ELF-1 (cell line): ENCODE data around the gene EDNRA.

Experiments
- DNase-seq: peaks from one replicate; pipeline ENCODE4 v3.0.0-alpha.2; 2016; ENCODE audit warnings: low read depth, low spot score

The EDNRA gene

DNA sequence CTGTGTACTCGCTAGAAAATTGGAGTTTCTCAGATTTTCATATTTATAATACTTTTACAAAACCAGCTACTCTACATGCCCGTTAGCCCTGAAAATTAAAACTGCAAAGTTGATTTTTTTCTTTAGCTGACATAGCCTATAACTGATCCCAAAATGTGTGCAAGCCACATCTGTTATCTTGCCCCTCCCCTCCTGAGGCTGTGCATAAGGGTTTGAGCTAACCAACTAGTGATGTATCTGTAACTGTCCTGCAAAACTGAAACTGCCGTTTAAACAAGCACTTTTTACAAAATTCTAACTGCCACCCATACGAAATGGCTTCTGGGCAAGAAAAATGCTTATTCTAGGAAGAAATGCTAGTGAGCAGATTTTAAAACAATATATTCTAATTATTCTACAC lies 59.1 kb downstream of the EDNRA start:
- no peak for DNase-seq

DNA sequence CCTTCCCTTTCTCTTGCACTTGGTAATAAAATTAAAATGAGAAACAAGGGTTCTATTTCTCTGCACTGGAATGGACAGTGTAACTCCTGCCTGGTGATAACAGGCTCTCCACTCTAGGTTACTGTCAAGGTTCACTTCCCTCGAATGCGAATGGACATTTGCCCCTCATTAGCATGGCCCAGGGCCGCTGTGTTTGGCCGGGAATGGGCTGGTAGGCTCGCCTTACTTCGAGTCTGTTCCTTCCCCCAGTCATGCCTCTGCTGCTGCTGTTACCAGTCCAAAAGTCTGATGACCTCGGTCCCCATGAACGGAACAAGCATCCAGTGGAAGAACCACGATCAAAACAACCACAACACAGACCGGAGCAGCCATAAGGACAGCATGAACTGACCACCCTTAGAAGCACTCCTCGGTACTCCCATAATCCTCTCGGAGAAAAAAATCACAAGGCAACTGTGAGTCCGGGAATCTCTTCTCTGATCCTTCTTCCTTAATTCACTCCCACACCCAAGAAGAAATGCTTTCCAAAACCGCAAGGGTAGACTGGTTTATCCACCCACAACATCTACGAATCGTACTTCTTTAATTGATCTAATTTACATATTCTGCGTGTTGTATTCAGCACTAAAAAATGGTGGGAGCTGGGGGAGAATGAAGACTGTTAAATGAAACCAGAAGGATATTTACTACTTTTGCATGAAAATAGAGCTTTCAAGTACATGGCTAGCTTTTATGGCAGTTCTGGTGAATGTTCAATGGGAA lies 61.5 kb downstream of the EDNRA start:
- no peak for DNase-seq

DNA sequence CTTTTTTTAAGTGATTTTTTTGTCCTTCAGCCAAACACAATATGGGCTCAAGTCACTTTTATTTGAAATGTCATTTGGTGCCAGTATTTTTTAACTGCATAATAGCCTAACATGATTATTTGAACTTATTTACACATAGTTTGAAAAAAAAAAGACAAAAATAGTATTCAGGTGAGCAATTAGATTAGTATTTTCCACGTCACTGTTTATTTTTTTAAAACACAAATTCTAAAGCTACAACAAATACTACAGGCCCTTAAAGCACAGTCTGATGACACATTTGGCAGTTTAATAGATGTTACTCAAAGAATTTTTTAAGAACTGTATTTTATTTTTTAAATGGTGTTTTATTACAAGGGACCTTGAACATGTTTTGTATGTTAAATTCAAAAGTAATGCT lies 62.1 kb downstream of the EDNRA start:
- DNase-seq, result no peak

DNA sequence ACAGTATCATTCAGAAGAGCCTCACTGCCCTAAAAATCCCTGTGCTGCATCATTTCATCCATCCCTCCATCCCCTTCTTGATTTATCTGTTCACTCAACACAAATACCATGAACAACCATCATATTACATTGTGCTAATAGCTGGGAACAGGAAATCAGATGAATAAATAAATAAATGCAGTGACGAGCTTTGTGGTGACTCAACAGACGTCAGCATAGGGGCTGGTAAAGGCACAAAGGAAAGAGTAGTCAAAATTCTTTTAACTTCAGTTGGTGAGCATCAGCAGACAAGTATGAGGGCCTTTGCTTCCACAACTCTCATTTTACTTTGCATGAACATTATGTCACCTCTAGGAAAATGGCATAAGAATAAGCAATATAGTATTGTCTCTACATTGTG lies 65.5 kb downstream of the EDNRA start:
- no peak for DNase-seq

DNA sequence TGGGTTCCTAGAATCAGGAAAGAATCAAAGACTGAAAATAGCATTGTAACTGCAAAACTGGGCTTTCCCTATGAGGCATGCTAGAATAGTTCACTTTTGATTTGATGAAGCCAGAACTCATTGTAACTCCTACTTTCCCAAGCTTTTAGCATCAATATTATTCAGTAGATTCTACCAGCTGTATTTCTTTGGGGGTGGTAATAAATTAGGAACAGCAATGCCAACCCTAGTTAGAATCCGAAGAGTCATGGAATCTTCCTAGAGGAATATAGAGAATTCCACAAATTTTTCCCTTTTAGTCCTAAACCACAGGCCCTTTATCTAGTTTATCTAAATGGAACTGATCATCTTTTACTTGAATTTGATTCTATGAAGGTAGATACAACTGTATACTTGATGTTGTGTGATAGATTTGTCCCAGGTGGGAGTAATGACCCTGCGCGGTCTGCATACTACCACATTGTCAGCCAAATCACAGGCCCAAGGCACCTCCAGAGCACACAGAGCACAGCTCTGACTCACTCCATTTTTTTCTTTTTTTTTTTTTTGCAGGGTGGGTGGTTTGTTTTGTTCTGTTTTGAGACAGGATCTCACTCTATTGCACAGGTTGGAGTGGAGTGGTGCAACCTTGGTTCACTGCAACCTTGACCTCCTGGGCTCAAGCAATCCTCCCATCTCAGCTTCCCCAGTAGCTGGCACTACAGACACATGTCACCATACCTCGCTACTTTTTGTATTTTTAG lies 66.6 kb downstream of the EDNRA start:
- DNase-seq, result no peak

DNA sequence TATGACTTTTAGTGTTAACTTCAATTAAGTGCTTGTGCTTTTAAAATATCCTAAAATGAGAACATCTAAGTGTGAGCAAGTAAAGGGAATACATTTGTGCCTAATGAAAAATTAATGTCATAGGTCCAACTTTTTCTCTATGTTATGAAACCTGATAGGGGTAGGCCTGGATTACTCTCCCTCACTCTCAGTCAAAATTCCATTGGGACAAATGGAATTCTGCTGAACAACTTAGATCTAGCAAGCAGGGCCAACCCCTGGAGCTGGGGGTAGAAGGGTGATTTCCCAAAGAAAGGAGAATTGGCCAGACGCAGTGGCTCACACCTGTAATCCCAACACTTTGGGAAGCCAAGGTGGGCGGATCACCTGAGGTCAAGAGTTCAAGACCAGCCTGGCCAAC lies 67.4 kb downstream of the EDNRA start:
- DNase-seq, result no peak

DNA sequence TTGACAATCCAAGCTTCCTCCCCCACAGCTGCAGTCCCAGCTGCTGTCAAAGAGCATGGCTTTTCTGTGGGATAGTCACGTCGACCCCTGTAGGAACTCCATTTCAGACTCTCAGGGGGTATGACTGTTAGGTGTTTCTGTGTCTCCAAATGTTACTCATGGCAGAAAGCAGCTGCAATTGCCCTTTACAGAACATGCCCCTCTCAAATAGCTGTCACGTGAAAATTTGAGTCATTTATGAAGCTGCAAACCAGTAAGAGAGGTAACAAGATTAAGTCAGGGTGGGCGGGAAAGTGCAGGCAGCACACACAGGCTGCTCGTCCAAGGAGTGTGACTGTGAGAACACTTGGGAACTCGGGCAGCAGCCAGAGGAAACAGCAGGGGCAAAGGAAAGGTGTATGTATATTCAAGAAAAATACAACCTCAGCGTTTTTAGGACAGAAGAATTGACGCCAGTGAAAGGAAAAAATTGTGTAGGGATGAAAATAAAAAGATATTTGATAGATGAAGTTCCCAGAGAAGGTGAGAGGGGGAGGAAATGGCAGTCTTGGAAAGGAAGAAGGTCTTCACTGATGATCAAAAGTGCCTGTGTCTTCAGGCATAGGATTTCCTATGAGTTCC lies 69.8 kb downstream of the EDNRA start:
- DNase-seq, result no peak

DNA sequence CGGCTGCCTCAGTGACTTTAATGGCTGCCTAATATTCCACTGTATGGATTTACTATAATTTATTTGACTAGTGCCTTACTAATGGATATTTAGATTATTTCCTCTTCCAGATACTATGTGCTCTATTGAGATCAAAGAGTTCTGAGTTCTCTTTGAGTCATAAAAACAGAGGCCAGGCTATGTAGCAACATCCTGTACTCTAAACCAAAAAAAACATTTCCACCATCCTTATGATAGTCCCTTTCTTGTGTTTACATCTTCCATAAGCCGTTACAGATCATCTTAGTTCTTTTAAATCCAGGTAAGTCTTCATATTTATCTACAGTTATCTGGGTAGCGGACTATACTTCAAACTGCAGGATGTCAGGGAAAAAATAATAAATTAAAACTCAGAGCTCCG lies 79.7 kb downstream of the EDNRA start:
- DNase-seq, result no peak

DNA sequence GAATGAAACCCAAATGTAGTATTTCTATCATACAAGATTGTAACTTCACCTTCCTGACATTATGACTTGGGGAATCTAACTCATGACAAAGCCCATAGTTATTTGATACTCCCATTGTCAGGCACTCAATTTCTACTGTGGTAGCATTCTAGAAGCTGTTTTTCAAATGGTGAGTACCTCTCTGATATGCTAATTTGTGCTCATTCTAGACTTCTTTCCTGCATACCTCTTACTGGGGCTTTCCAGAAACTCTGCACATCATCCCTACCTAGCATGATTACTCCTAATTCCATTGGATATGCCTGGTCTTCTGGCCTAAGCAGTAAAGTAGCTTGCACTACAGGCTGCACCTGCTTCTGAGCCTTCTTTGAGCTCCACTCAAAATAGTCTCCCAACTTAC lies 85.9 kb downstream of the EDNRA start:
- DNase-seq, result no peak

DNA sequence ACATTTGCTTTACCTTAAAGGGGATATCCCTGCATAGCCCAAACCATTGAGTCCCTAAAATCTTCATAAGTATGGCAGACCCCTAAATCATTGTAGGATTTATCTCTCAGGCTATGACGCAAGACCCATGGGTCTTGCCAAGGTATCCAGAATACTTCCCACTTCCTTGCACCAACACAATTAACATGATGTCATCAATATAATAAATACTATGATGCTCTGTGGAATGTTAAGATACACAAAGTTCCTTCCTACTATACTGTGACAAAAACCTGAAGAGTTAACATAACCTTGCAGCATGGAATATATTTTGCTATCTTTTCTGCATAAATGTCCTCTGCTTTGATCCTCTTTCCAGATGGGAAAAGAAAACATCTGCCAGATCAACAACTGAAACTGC lies 86.4 kb downstream of the EDNRA start:
- DNase-seq, result no peak

DNA sequence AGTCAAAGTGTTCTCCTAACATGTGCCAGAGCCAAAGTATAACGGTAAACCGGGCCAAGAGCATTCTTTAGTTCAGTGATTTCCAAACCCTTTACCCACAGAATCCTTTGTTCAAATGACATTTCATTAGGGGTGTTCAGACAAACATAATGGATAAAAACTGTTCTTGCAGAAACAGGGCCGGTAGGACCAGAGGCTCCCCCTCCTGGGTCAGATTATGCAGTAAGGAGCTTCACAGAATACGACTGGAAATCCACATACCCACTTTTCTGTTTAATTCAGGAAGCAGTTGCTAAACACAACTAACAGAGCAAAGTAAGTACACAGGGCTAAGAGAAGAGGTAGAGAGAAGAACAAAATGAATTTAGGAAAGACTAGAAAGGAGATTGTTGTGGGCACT lies 89.7 kb downstream of the EDNRA start:
- DNase-seq, result no peak

DNA sequence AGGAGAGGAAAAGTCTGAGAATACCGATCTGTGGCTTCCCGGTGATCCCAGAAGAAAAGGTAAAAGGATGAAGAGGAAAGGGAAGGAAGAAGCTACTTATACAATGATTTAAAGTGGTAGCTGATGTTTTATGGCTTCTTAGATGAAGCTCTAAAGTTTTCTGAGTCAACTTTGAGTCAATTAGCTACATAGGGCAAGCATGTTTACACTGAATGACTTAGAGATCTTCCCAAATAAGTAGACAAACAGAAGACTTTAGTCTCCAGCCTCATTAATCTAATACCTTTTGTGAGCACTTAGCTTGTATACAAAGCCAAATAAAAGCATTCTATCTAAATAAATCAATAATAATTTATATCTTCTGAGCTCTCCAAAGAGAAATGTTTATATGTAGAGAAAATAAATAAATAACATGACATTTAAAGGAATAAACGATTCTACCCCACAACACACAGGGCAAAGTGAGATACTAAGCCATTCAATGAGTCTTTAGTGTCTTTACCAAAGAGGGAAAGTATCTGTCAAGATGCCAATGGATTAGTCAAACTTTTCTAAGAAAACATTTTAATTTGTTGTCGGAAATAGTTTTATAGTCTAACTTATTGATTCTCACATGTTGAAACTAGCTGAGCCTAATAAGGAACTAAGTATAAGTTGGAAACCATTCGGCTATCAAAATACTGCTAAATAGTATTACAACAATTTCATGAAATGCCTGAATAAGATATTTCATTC lies 90.3 kb downstream of the EDNRA start:
- DNase-seq, result no peak

DNA sequence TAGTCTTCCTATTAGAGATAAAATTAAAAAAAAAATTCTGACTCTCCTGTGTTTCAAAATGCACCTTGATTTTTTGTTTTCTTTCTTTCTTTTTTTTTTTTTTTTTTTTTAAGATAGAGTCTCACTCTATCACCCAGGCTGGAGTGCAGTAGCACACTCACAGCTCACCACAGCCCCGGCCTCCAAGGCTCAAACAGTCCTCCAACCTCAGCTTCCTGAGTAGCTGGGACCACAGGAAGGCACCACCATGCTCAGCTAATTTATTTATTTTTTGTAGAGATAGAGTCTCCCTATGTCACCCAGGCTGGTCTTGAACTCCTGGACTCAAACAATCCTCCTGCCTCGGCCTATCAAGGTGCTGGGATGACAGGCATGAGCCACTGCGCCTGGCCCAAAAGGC lies 95.2 kb downstream of the EDNRA start:
- DNase-seq, result no peak

DNA sequence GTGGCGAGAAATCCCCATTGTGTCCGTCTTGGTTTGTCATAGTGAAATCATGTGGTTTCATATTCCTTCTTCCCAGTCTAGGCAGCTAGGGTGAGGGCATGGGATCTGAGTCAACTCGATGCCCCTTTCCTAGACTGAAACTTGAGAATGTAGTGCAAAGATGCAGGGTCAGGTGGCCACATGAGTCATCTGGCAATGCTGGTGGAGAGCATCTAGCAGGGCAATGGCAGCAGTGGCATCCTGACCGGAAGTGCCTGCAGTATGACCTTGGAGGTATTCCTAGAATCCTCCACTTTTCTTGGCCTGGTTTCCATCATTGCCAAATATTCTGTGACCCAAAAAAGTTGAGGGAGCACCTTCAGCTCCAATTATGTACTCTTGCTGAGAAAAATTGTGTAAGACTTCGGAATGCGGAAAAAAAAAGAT lies 97.2 kb downstream of the EDNRA start:
- no peak for DNase-seq

DNA sequence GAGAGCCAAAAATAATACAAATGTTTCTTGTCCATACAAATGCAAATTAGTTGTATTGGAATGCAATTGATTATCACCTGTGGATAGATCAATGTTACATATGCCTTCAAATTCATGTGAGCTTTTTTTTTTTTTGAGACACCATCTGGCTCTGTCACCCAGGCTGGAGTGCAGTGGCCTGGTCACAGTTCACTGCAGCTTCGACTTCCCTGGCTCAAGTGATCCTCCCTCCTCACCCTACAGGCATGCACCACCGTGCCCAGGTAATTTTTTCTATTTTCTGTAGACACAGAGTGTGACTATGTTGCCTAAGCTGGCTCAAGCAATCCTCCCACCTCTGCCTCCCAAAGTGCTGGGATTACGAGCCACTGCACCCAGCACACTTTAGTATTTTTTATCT lies 97.7 kb downstream of the EDNRA start:
- no peak for DNase-seq

DNA sequence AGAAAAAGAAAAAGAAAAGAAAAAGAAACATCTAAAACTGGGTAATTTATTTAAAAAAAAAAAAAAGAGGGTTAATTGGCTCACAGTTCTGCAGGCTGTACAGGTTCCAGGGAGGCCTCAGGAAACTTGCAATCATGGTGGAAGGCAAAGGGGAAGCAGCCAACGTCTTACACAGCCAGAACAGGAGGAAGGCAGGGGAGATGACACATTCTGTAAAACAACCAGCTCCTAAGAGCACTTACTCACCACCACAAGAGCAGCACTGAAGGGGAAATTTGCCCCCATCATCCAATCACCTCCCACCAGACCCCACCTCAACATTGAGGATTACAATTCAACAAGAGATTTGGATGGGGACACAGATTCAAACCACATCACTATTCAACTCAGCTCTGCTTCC lies 99.5 kb downstream of the EDNRA start:
- DNase-seq, result no peak

DNA sequence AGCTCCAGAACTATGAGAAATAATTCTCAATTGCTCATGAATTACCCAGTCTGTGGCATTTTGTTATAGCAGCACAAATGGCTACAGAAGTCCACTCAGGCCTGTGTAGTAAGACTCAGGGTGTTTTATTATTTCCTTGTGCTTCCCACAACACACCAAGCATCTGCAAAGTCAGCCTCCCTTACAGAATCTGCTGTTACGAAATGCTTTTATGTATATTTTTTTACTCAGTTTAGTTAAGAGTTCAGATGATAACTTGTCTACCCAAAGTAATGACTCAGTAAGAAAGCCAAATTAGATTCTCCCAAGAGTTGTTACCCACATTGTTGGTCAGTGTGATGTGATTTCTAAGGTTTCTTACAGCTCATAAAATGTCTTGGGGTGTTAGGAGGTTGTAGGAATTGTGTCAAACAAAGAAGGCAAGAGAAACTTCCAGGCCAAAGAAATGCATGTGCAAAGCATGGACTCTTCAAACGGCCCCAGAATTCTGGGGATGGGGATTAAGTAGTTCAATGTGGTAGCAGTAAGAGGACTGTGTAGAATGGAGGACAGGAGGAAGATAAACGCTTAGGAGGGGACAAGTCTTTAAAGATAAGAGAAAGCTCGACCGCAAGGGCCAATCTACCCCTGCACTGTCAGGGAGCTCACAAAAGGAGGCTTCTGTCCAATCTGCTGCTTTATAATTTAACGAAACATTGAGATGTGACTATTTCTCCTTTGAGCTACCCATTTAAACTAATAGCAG lies 100.9 kb downstream of the EDNRA start:
- DNase-seq, result no peak

DNA sequence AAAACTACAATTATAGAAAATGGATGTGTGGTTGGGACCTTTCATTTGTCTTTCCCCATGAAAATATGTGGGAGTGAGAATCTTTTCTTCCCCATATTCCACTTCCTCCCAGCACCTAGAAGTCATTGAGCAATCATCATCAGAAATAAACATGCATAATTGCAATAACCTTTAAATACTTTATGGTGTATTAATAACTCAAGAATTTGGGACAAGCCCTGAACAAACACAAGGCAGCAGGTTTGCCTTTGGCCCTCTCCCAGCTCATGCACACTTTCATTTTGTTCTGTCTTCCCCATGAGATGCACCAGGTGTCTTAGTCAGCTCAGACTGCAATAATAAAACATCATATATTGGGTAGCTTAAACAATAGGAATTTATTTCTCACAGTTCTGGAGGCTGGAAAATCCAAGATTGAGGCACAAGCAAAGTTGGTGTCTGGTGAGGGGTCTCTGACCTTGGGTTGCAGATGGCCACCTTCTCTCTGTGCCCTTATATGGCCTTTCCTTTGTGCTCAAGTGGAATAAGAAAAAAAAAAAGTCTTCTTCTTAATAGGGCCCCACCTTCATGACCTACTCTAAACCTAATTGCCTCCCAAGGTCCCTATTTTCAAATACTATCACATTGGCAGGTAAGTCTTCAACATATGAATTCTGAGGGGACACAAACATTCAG lies 101.6 kb downstream of the EDNRA start:
- DNase-seq, result no peak

DNA sequence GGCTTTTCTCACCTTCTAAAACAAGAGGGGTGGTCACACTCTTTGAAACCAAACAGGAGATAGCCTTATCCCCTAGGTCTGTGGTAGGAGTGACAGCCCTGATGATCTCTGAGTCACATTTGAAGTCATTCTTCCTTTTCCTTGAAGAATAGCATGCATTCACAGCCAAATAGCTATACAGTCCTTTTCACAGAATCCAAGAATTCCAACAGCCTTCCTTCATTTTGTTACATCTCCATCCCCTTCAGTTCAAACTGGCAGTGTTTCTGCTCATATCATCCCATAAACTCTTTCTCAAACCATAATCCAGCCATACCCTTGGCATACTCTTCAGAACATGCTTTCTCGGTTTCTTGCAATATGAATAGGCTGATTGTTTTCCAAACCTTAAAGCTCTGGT lies 103.0 kb downstream of the EDNRA start:
- DNase-seq, result no peak

DNA sequence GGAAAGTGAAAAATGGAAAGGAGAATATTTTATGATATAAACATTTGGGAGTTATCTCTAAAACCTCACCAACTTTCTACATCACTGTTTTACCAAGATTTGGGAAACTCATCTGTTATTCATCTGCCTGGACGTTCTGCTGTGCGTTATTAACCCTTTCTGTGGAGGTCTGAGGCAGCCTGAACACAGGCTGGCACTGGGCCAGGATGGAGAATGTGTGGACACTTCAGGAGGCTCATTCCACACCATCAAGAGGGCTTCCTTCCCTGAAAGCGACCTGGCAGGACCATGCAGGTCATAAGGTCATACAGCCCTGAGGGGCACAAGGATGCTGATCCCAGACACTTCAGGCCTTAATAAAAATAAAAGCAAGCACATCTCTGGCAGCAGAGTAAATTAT lies 105.1 kb downstream of the EDNRA start:
- peak; percentile 32 for DNase-seq

DNA sequence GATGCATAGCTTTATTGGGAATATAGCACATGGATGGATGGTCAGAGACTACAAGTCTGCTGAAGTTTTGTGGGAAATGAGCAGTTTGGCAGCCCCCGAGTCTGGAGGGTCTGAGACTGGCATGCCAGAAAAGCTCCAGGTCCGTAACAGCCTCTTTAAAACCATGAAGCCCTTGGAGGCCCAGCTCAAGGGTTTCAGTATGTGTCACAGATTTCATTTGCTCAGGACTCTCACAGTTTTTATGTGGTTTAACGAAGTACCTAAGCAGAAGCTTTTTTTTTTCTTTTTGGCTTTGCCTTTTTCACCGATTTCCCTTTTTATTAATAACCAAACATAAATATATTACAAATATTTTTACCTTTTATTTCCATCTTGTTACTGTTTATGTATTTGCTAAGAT lies 105.7 kb downstream of the EDNRA start:
- DNase-seq, result peak; percentile 5
